NCI-H2171 treated with DMSO at 0.1 percent for 48 hours (cell line): ENCODE data around the gene CASR.
A peak's percentile ranks its signal among the peaks of the same experiment; 100 is the strongest.
"Not testable (repeated sequence)": the region's sequence is repeated elsewhere in the genome, so short reads cannot be mapped to it uniquely, and the experiment has no call there.

Experiments used
- DNase-seq: peaks from one replicate; lab custom pipeline; 2025; lab: John Stamatoyannopoulos, UW

The CASR gene, protein sequence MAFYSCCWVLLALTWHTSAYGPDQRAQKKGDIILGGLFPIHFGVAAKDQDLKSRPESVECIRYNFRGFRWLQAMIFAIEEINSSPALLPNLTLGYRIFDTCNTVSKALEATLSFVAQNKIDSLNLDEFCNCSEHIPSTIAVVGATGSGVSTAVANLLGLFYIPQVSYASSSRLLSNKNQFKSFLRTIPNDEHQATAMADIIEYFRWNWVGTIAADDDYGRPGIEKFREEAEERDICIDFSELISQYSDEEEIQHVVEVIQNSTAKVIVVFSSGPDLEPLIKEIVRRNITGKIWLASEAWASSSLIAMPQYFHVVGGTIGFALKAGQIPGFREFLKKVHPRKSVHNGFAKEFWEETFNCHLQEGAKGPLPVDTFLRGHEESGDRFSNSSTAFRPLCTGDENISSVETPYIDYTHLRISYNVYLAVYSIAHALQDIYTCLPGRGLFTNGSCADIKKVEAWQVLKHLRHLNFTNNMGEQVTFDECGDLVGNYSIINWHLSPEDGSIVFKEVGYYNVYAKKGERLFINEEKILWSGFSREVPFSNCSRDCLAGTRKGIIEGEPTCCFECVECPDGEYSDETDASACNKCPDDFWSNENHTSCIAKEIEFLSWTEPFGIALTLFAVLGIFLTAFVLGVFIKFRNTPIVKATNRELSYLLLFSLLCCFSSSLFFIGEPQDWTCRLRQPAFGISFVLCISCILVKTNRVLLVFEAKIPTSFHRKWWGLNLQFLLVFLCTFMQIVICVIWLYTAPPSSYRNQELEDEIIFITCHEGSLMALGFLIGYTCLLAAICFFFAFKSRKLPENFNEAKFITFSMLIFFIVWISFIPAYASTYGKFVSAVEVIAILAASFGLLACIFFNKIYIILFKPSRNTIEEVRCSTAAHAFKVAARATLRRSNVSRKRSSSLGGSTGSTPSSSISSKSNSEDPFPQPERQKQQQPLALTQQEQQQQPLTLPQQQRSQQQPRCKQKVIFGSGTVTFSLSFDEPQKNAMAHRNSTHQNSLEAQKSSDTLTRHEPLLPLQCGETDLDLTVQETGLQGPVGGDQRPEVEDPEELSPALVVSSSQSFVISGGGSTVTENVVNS

GRCh38 chr3:122183521-122183892 is at the start of gene CASR:
TSS of gene CASR (plus strand) at chr3:122183668. CDS start at chr3:122254190, 70,522 bp downstream.
- no peak for DNase-seq

DNA sequence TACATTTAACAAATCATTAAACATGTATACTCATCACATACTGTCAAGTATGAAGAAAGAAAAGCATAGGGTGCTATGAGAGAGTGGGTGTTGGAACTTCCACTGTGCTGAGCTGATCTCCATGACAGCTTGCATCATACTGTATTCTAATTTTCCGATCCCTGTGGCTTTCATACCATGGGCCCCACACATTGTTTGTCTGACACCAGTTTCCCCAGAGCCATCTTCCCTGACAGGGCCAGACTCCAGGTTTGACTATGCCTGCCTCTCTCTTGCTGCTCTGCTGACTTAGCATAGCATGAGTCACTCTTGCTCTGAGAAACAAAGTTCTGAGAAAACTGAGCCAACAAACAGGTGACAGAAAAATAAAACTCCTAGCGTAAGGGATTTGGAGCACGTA is 37.0 kb upstream of the CASR start:
- no peak for DNase-seq

DNA sequence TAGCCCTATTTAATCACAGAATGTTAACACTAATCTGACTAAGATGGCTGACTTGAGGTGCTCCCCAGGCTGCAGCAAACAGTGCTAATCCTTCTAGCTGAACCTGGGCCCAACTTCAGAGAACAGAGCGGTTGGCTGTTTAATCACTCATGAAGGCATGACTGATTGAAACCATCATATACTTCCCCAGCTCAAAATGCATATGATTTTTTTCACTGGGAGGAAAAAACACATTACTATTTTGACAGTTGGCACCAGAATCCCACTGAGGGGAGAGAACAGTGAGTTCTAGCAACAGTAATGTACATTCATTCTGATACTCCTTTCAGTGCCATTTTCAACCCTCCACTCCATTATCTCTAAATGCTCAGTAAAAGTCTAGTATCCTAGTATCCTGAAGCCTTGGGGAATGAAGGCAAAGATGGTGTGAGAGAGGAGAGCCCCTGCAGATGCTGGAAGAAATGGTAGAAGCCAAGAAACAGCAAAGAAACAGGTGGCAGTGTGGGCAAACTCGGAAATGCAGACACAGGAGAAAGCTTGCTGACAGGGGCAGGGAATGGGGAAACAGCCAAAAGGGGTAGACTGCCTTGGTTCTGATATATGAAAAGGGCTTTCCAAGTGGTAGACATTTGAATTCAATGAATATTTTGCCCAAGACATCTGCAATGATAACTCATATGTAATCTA is 34.4 kb upstream of the CASR start:
- DNase-seq: no peak

GRCh38 chr3:122151480-122151879 is 32.0 kb upstream of the CASR start:
- no peak for DNase-seq

DNA sequence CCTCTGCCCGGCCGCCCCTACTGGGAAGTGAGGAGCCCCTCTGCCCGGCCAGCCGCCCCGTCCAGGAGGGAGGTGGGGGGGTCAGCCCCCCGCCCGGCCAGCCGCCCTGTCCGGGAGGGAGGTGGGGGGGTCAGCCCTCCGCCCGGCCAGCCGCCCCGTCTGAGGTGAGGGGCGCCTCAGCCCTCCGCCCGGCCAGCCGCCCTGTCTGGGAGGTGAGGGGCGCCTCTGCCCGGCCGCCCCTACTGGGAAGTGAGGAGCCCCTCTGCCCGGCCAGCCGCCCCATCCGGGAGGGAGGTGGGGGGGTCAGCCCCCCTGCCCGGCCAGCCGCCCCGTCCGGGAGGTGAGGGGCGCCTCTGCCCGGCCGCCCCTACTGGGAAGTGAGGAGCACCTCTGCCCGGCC is 18.5 kb upstream of the CASR start:
- DNase-seq: not testable (repeated sequence)

- no peak for DNase-seq
These were observed 15.8 kb upstream of the CASR start for GRCh38 chr3:122167630-122168029.

DNA sequence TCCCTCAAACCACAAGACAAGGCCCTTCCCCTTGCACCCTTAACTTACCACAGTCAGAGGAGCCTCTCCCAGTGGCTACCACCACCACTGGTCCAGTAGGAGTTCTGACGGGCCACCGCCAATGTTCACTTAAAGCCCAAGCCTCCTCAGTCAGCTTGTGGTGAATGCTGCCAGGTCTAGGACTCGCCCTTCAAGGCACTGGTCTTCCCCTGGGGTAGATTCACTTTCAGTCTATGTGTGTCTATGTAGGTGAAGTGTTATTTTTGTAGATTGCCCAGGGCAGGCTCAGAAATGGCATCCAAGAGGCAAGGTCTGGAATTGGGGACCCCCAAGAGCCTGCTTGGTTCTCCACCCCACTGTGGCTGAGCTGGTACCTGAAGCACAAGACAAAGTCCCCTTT is 15.4 kb upstream of the CASR start:
- no peak for DNase-seq

DNA sequence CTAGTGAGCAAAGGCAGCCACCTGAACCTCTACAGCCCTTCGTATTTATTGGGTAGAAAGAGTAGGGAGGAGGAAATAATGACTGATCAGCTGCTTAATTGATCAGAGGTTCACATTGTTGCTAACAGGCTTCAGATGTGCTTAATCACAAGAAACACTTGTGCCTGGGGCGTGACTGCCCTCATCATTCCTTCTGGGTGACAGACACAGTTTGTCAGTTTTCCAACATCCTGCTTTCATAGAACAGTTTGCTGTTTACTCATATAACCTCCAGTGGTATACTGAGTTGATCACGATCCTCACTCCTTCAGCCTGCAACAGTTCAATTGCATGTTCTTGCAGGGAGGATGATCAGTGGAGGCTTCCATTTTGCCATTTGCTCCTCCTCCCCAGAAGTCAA is 13.6 kb upstream of the CASR start:
- no peak for DNase-seq

DNA sequence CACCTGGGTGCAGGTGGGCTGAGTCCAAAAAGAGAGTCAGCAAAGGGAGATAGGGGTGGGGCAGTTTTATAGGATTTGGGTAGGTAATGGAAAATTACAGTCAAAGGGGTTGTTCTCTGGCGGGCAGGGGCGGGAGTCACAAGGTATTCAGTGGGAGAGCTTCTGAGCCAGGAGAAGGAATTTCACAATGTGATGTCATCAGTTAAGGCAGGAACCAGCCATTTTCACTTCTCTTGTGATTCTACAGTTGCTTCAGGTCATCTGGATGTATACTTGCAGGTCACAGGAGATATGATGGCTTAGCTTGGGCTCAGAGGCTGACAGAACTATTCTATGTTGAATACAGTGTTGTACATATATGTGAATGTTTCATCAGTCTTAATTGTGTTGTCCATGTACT is 12.1 kb upstream of the CASR start:
- not testable (repeated sequence) for DNase-seq

GRCh38 chr3:122178711-122179110 is 4.8 kb upstream of the CASR start:
- DNase-seq: no peak

- no peak for DNase-seq
These were observed 574 bp downstream of the CASR start for GRCh38 chr3:122183893-122184590.

- DNase-seq: no peak
These were observed 1.1 kb downstream of the CASR start for GRCh38 chr3:122184591-122184929.

DNA sequence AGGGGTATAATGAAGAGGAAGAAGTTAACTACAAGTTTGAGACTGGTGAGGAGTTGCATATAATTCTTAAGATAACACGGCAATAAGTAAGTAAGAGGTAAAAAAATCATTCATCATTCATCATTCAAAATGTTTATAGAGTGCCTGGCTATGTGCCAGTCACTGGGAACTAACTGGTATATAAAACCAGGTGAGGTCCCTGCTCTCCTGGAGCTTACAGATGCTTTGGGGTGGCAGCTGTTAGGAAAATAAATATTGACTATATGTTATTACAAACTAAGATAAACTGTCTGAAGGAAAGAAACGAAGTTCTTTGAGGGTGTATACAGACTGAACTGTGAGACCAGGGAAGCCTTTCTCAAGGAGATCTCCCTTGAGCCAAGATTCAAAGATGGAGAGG is 2.9 kb downstream of the CASR start:
- no peak for DNase-seq

DNA sequence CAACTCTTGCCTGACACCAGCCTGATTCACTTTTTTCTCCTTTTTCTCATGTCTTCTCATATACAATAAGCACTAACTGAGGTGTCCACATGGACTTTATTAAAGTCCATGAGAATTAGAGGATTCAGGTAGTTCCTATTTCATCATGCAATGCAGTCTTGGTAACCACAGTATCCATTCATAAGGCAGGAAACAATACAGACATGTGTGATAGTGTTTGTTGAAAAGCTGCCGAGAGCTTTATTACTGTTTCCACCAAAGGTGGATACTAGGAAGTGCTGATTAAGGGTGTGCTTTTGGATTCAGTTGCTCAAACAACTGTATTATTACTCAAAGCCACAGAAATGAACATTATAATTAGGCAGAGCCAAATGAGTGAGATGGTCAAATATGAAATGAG is 5.3 kb downstream of the CASR start:
- no peak for DNase-seq

DNA sequence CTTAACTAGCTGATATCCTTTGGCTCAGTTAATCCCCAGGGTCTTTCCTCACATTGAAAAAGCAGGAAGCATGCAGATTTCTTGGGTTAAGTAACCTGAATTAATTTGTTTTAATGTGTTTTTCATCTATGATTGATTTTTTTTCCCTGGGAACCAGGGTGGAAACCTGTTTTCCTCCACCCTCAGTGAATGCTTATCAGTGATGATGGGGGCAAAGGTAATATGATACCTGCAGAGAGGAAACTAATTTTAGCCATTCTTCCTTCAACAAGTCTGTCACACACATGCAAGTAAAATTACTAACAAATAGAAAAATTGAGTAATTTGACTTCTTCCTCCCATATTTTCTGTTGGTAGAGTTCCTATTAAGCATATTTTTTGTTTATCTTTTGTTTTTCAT is 5.9 kb downstream of the CASR start:
- DNase-seq: peak; percentile 4

DNA sequence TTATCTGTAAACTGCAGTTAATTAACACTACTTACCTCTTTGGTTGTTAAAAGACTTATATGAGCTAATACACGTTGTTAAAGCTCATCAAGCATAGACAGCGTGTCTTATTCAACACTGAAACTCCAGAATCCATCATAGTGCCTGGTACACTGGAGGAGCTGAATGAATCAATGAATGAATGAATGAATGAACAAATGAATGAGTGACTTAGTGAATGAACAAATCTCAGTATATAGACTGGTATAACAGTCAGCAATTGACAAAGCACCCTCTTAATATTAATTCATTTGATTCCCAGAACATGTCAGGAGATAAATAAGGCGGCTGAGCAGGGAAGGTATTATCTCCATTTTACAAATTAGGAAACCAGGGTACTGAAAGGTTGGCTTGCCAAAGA is 7.1 kb downstream of the CASR start:
- no peak for DNase-seq

DNA sequence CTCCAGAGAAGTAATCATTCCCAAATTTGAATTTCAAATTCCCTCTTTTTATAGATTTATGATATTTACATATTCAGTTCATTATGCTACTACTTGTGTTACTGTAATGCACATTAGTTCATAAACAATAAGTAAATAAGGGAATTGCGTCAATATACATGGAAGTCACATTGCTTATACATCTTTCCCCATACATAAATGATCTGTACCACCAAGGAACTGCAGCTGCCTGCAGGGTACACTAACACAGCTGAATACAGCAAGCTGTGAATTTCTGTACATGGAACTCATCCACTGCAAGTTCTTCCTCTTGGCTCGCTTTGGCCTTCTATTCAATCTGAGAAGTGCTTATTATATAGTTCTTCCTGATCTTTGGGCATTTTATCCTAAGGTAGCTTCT is 15.5 kb downstream of the CASR start:
- DNase-seq: no peak

DNA sequence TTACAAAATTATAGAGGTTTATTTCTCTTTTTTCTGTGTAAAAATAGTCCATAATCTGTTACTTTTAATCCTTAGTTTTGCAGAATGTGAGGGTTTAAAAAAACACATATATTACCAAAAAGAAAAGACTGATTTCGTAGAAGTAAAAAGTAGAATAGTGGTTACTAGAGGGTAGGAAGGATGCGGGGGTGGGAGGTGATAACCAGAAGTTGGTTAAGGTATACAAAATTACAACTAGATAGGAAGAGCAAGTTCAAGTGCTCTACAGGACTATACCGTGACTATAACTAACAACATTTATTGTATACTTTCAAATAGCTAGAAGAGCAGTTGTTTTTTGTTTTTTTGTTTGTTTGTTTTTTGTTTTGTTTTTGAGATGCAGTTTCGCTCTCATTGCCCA is 16.1 kb downstream of the CASR start:
- no peak for DNase-seq

DNA sequence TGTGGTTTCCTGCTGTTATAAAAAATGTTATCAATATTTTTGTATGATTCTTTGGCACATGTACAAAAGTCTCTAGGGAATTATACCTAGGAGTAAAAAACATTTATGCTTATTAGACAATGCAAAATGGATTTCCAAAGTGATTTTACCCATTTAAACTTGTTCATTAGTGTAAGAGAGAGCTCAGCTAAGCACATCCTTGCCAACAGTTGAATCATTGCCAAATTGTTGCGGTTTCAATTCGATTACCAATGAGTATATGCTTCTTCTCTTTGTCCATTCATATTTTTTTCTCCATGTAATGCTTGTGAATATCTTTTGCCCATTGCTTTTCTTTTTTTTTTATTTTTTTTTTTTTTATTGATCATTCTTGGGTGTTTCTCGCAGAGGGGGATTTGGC is 17.2 kb downstream of the CASR start:
- no peak for DNase-seq

GRCh38 chr3:122201476-122201875 is 18.0 kb downstream of the CASR start:
- not testable (repeated sequence) for DNase-seq

DNA sequence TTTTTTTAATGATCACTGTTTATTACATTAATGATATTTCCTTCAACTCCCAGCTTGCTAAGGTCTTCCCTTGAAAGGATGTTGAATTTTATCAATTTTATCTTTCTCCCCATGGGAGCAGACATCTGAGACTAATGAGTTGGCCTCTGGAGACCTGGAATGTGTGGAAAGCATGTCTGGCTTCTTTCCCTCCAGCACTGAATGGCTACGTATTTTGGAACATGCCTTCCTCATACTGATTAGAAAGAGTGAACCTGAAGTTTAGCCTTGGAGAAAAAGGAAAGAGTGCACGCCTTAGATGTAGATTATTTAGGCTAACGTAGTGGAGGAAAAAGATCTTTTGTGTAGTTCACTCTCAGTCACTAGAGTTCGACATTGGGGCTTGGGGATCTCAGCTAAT is 25.1 kb downstream of the CASR start:
- DNase-seq: no peak

DNA sequence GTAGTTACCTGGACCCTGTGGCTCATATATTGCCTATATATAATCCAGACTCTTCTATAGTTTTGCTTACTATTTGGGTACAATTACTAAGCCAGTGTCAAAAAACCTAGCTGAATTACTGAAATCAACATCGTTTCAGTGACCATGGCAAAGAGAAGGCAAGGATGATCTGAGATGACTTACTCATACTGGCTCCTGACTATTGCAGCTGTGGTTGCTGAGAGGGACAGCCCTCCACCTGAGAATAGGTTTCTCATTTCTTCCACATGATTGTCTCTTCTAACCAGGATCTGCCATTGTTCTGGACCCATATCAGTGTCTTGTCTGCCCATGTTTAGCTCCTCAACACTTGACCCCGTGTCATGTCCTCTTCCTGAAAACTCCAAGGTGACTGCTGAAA is 30.2 kb downstream of the CASR start:
- no peak for DNase-seq
